GM21447 (cell line): ENCODE results near the gene ARHGAP24.

Experiments used
- ATAC-seq: cut with Tn5 transposase; IDR thresholded peaks from one replicate; pipeline ENCODE4 v1.9.1; 2021; ENCODE audit not compliant: unreplicated experiment

The ARHGAP24 gene

GRCh38 chr4:86044593-86044985, 569.6 kb downstream of the ARHGAP24 start:
- no peak for ATAC-seq

GRCh38 chr4:86048426-86048825, 573.5 kb downstream of the ARHGAP24 start:
- no peak for ATAC-seq

- no peak for ATAC-seq
Observed at GRCh38 chr4:86050496-86050895, 575.5 kb downstream of the ARHGAP24 start.
